Fibroblast of lung (primary cell): ENCODE measurements around the gene ZNF688.

Source experiments
- EZH2 ChIP-seq: IDR thresholded peaks from 2 replicates; pipeline ENCODE4 v1.5.1; 2012; ENCODE audit warnings: low read length, control low read depth, mild to moderate bottlenecking; ENCODE audit errors: missing control alignments
- TF ChIP-seq, protein P1 (sequence below), 2 donors: IDR thresholded peaks in 1 of 2; conservative IDR thresholded peaks in 1 of 2; 1 replicate in 1 of 2; 2 replicates in 1 of 2; pipeline ENCODE4 v1.5.1; 2011 to 2012; ENCODE audit warnings: low read length in 2 of 2, control low read depth in 1 of 2, inconsistent platforms in 1 of 2, low read depth in 1 of 2, mild to moderate bottlenecking in 1 of 2

DNA sequence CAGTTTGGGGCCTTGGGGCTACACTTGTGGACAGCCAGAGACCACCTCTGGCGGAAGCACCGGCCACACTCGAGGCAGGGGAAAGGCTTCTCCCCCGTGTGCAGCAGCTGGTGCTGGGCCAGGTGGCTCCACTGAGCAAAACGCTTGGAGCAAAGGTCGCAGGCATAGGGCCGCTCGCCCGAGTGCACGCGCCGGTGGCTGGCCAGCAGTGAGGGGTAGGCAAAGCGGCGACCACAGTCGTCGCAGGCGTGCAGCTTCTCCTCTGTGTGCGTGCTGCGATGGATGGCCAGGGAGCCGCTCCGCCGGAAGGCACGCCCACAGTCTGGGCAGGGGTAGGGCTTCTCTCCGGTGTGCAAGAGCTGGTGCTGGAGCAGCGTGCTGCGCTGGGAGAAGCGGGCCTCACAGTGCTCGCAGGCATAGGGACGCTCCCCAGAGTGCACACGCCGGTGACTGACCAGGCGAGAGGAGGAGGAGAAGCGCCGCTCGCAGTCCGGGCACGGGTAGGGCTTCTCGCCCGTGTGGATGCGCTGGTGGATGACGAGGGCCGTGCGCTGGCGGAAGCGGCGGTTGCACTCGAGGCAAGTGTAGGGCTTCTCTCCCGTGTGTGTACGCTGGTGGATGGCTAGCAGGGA, 32.9 kb upstream of the ZNF688 start:
- TF ChIP-seq, protein P1, sequence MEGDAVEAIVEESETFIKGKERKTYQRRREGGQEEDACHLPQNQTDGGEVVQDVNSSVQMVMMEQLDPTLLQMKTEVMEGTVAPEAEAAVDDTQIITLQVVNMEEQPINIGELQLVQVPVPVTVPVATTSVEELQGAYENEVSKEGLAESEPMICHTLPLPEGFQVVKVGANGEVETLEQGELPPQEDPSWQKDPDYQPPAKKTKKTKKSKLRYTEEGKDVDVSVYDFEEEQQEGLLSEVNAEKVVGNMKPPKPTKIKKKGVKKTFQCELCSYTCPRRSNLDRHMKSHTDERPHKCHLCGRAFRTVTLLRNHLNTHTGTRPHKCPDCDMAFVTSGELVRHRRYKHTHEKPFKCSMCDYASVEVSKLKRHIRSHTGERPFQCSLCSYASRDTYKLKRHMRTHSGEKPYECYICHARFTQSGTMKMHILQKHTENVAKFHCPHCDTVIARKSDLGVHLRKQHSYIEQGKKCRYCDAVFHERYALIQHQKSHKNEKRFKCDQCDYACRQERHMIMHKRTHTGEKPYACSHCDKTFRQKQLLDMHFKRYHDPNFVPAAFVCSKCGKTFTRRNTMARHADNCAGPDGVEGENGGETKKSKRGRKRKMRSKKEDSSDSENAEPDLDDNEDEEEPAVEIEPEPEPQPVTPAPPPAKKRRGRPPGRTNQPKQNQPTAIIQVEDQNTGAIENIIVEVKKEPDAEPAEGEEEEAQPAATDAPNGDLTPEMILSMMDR (conservative IDR thresholded peaks at IDR 0.05 in 1 of 2, IDR thresholded peaks at IDR 0.05 in 1 of 2; ENCODE audit: low read depth in 1 of 2, low read length in 2 of 2): no peak
- TF ChIP-seq EZH2: no peak
